ENCODE data around the gene MYO5C.
"Not testable (repeated sequence)": the region's sequence is repeated elsewhere in the genome, so short reads cannot be mapped to it uniquely, and the experiment has no call there.

The MYO5C gene

DNA sequence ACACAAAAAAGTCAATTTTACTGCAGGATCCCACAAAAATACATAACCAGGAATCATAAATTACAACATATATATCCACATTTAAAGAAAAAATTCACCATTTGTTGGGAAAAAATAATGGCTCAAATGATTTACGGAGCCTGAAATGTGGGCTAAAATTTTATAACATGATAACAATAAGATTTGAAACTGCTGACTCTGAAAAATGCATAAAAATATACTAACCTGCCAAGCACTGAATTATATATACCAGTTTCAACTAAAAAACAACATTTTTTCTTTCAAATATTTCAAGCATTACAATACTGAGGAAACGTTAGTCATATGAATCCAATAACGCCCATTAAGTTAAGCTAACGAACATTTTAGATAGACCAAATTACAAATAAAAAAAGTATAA, 12.2 kb upstream of the MYO5C start:
- DNase-seq, result no peak

DNA sequence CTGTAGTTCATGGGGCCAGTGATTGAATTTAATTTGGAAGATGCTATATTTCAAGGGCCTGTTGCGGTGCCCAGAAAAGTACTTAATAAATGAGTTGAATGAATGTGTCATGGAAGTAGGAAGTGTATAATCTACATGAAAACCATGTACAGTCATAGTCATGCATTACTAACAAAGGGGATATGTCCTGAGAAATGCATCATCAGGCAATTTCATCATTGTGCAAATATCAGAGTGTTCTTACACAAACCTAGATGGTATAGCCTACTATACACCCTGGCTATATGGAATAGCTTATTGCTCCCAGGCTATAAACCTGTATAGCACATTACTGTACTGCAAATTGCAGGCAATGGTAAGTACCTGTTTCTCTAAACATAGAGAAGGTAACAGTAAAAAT, 10.7 kb upstream of the MYO5C start:
- DNase-seq, result no peak

DNA sequence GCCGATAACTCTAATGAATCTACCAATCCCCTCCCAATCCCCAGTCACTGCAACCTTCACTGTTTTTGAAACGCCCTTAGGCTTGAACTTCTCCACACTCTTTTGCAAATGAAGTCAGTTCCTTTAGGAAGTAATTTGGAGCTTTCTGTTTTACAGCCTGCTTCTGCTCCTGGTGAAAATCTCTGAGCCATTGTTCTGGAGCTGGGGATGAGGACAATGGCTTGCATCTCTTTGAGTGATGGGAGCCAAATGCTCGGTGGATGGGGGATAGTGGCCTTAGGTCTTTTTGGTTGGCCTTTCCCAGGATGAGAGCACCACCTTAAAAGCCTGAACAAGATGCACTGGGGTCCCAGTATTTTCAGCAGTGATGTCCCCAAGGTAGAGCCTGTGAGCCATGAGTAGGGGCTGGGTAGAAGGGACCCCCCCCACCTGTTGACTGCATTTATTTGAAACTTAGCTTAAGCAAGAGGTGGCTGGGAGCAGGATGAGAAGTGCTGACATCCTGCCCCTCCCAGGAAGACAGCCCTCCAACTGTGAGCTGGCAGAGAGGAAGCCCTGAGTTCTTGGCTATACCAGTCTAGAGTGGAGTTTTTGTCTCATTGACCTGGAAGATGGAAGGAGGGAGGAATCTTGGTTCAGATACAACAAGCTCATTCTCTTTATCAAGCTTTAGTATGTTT, 7.6 kb upstream of the MYO5C start:
- DNase-seq, result no peak

DNA sequence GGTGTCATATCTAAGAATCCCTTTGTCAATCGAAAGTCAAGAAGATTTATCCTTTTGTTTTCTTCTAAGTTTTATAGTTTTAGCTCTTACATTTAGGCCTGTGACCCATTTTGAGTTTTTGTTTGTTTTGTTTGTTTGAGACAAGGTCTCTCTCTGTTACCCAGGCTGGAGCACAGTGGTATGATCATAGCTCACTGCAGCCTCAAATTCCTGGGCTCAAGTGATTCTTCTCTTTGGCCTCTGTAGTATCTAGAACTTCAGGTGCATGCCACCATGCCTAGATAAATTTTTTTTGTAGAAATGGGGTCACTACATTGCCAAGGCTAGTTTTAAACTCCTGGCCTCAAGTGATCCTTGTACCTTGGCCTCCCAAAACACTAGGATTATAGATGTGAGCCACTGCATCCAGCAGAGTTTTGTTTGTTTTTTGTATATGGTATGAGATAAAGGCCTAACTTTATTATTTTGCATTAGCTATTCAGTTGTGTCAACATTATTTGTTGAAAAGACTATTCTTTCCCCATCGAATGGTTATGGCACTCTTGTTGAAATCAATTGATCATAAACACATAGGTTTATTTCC, 5.8 kb upstream of the MYO5C start:
- DNase-seq, result no peak

DNA sequence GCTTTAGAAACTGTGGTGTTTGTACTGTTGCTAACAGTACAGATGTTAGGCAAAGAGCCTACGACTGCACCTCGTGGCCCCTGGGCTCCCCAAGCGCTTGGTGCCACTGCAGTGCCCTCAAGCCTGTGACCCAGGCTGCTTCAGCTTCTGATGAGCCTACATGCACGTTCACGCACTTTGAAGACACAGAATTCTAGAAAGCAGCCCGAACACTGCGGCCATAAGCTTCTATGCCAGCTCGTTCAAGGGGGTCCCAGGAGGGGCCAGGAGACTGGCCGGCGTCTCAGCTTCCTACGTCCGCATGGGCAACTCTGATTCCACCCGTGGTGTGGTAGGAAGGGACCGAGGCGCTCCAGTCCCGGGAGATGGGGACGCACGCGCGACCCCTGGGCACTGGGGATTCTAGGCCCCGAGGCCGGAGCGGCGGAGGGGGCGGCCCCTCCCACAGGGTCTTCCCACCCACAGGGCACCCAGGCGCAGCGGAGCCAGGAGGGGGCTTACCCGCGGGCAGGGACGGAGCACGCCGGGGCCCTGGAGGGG, 653 bp downstream of the MYO5C start:
- no peak for DNase-seq

DNA sequence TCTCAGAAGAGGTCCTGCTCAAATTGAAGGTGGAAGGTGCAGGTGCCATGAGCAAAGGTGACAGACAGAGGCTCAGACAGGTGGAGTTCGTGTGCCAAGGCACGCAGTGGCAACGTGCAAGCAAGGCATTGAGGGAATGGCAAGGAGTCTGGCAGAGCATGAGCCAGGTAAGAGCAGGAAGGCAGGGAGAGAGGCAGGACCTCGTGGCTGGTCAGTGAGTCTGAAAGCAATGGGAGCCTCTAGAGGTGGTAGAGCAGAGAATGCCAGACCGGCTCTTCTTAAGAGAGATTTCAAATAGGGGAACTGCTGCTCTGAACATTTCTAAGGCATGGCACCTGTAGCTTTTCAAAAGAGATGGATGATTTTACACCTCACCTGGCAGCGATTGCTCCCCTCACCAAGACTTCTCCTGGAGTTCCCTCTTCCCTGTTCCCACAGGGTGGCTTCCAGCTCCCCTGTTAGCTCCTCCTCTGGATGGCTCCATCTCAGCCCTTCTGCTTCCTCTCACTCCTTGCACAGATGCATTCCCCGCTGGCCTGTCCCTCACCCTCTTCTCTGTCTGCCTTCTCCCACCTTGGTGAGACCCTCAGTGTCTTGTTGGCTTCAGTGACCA, 2.7 kb downstream of the MYO5C start:
- no peak for DNase-seq

DNA sequence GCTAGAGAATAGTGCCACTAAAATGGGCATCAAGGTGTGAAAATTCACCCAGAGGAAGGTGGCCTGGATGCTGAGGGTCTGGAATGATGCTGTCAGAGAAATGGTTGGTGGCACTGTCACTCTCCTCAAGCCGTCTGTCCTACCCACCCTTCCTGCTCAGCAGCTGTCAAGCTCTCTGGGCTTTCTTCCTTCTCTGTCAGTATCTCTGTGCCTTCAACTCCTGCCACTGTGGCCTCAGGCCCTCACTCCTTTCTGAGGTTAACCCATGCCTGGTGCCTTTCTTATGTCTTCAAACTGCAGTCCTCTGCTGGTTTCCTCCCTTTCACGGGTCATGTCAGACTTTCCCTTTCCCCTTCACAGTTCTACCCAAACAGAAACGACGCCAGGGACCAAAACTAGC, 4.4 kb downstream of the MYO5C start:
- no peak for DNase-seq

DNA sequence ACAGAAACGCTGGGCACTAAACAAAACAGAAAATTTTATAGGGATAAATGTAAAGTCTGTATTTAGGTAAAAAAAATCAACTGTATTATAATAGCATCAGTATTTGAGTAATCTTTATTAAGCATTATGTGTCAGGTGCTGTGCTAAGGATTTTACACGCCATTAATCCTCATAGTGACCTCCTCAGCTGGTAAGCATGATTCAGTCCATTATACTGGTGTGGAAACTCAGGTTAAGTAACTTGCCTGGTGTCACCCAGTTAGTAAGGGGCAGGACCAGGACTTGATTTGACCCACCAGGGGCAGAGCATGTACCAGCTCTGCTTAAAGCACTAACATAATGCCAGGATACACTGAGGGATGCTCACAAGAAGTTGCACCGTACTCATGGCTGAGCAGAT, 4.8 kb downstream of the MYO5C start:
- DNase-seq, result no peak

DNA sequence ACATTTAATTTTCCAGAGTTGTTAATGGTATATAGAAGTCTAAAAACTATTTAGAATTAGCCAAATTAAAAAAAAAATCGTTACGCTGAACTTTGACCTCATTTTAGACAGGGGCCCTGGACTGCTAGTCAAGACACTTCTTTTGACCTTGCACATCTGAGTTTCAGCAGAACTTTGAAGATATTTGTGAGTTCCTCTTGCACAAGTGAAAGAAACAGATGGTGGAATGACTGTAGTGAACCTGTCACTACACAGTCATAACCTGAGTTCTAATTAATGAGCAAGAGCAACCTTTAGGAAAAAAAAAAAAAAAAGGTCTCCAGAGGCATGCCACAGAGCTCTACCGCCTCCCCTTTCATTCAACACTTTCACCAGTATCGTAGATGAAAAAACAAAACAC, 5.3 kb downstream of the MYO5C start:
- no peak for DNase-seq

DNA sequence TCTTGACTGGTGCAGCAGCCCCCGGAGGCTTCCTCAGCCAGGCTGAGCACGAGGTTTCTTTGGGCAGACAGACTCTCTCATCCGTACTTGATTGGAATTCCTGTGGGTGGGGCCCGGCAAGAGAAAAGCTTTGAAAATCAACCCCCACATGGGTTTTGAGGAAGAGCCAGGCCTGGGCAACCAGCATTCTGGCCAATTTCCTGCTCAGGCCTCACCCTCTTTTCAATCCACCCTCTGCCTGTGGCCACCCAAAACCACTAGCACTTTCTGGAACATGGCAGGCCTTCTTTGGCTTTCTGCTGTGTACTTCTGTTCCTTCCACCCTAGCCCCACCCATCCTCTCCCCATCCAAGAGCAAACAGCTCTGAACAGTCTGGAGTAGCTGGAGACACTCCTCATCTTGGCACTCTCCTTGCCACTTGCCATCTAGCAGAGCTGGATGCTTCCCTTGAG, 5.9 kb downstream of the MYO5C start:
- no peak for DNase-seq

DNA sequence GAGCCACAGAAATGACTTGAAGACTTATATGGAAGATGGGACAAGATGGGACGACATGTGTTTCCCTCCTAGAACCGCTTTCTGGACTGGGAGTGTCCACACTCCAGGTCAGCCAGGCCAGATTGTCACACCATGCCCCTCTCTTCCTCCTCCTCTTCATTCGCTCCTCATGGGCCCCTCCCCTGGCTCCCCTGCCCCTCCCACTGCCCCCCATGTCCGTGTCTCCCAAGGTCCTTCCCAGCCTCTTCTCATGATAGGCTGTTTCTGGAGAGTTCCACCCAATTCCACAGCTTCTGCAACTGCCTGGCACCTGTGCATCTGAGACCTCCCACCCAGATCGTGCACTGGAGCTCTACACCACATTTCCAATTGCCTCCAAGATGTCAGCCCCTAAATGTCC, 6.6 kb downstream of the MYO5C start:
- no peak for DNase-seq

DNA sequence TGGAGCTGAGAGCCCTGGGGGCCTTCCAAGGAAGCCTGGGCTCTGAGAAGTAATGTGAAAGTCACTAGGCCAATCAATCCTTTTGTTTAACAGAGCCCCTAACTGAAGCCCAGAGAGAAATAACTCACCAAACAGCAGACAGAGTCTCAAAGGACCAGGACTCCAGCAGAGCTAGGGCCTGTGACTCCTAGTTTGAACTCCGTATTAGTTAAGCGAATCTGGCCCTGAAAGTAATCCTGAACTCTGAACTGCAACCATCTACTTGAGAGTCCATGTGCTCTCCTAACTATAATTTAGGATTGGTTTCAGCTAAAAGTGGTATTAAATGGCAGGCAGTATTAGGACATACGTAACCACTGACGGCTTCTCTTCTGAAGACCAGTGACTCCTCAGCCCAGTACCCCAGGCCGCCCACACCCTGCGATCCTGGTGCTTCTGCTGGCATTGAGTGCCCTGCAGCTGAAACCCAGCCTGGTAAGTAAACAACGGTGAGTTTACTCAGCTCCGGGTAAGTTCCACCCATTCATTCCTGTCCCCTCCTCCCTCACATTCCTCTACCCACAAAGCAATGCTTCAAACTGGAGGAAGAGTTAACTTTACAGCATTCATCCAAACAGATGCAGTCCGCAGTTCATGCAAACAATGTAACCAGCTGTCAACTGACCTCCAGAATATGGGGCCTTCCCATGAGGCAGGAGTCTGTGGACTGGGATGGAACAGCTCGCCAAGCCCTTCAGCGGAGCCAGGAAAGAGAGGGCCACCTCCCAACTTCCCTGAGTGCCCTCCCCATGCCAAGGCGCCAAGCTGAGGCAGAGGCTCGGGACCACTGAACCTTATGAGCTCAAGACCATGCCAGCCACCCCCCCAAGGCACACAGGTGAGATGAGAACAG, 7.3 kb downstream of the MYO5C start:
- peak; percentile 65 to 82 for DNase-seq

DNA sequence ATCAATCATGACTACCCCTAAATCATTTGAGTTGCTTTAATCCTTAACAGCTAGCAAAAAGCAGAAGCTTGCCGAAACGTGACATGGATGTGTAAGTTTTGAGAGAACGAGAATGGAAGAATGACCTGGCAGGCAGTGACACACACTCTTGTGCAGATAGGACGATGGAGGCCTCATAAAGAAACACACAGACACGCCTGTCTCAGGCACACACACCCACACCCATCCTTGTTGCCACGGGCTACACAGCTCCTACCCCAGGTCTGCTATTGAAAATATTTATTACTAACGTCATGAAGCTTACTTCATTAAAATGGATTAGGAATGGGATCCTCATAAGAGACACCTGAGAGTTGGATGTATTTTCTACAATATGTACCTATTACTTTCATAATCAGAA, 8.5 kb downstream of the MYO5C start:
- DNase-seq, result no peak

DNA sequence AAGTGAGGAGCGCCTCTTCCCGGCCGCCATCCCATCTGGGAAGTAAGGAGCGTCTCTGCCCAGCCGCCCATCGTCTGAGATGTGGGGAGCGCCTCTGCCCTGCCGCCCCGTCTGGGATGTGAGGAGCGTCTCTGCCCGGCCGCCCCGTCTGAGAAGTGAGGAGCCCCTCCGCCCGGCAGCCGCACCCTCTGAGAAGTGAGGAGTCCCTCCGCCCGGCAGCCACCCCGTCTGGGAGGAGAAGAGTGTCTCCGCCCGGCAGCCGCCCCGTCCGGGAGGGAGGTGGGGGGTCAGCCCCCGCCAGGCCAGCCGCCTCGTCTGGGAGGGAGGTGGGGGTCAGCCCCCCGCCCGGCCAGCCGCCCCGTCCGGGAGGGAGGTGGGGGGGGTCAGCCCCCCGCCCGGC, 9.7 kb downstream of the MYO5C start:
- not testable (repeated sequence) for DNase-seq

DNA sequence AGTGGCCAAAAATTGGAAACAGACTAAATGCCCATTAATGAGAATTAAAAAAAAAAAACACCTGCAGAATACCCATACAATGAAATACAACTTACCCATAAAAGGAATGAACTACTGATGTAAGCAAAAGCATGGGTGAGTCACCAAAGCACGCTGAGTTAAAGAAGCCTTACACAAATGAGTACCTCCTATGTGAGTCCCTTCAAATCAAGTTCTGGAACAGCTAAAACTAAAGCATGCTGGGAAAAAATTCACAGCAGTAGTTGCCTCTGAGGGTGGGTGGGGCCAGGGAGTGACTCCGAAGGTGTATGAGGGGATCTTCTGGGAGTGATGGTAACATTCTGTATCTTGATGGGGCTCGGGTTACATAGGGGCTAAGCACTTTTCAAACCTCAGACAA, 11.4 kb downstream of the MYO5C start:
- DNase-seq, result no peak

DNA sequence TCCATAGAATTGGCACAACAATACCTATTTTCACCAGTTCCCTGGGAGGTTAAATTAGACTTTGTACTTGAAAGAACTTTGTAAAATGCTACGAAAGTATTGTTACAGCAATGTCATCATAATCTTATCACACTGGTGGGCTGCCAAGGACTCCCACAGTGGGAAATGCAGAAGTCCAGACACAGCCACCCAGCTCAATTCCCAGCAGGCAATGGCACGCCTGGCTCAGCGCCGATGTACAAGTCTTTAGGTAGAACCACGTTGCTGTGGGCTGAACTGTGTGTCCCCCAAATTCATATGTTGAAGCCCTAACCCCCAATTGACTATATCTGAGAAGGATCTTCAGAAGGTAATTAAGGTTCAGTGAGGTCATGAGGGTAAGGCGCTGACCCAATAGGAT, 12.3 kb downstream of the MYO5C start:
- DNase-seq, result no peak

DNA sequence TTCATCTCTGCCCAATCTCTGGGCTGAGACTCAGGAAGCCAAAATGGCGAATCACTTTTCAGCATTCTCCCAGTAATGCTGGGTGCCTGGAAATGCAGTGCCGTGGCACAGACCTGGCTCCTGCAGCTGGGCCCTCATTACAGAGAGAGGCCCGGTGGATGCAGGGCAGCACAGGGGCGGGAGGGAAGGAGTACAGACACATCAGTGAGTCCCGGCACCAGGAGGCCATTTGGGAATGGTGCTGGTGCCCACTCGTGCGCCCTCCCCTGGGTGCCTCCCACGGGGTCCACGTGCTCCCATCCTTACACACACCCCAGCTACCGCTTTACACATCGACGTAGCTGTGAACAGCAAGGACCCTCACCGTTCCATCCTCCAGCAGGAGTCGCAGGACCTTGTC, 13.2 kb downstream of the MYO5C start:
- no peak for DNase-seq

DNA sequence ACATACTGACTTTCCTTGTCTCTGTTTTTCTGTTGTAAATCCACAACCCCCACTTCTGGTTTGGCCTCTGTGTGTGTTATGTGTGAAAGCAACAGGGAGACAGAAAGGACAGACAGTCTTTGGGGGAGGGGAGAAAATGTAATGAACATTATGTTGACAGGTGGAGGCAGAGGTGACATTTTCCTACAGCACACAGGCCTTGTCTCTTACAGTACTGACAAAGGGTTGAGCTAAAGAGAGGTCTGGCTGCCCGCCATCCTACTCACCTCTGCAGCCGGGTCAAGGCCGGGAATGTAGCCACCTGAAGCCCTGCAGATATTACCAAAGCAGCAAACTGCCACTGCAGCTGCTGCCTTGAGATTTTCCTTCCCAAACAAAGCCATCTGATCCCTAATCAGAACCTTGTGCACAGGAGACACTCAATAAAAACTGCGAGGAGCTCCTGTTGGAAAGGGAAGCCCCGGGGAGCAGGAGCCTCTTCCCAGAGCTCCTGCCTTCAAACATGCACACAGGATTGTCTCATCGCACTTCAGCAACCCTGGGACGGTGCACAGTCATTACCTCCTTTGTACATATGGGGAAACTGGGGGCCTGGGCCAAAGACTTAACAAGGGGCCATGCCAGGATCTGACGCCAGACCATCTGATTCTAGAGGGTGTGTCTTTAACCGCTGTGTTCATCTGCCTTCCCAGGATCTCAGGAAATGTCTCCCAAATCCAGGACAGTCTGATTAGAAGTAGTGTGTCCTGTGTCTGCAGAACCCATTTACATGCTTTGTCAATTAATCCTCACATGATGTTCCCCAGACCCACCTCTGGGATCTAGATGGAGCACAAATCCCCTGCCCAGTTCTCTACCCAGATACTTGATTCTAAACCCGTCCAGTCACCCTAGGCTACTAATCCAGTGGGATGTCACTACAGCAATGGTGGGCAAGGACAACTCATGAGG, 14.2 kb downstream of the MYO5C start:
- peak; percentile 24 to 51 for DNase-seq

DNA sequence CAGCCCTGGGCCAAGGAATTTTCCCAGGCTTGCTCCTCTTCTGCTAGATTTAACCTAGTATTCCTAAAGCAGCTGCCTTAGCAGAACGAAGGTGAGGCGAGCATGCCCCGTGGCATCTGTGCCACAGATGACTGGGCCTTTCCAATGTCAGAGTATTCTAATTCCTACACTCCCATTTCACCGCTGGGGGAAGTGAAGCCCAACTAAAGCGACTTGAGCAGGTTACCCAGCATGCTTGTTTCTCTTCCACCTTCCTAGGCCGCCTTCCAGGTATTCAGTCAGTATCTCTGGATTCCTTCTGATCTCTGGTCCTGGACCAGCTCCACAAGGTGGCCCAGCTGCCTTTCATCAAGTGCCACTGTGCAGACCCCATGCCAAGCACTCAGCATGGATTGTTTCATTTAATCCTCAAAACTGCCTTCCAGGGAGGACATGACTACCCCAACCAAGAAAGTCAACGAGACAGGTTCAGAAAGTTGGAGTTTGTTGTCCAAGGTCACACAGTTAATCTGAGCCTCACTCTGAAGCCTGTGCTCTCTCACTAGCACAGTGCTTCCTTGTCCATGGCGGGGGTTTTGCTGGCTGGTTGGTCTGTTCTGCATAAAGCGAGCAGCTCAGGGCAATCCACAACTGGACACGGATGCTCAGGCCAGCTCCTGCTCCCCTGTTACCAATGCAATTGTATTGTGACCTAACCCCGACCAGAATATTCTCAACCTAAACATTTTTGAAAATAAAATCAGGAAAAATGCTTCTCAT, 15.1 kb downstream of the MYO5C start:
- DNase-seq, result no peak

DNA sequence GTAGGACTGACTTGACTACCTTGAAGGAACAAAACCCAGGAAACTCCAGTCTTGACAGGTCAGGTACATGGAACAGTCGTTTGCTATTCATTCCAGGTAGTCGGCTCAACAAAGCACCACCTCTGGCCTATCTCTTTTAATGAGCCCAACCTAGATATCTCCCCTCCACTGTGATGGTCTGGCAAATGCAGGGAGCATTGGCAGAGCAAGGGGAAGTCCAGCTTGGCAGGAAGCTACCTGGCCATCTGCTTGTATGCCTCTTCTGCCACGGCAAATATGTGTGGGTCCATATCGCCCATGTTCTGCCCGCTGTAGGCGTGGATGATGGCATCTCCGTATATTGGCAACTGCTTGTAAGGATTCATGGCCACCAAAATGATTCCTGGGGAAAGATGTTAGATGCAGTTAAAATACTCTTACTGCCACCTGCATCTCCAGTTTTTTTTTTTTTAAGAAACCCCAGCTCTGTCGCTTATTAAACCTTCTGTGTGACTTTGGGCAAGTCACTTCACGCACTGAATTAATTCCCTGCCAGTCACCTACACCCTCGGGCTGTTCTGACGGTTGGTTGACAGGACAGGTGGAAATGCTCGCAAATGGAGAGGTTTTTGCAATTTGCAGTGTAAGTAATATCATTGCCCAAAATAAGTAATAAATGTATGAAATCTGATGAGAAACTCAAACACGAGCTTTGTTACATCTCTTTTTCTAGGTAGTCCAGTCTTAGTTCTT, 16.8 kb downstream of the MYO5C start:
- DNase-seq, result no peak

DNA sequence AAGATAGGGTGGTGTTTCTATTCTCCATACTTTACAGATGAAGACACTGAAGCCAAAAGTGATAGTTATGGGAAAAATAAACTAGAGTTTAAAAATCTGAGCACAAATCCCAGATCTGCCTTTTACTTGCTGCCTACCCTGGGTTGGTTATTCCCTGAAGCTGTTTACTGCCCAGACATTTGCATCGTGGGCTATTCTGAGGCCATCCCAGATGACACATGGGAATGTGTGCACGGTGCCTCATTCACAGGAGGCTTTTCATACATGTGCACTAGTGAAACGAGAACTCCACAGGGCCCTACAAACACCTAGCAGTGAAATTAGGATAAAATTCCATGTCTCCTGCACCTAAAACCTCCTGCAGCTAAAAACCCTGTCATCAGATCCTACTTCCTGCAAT, 17.5 kb downstream of the MYO5C start:
- DNase-seq, result no peak

Data from SHP77 (cell line).